A549 (cell line): Measurements from ENCODE around the gene TCF7L2.

ENCODE experiments used
- EP300 ChIP-seq, 2 experiments: fragments of >200 bp; sonication (Bioruptor Twin); formaldehyde crosslinking; IDR thresholded peaks; 2 replicates in 1 of 2; 3 replicates in 1 of 2; pipeline ENCODE4 v1.6.1; 2016 to 2017
- TF ChIP-seq, protein P1 (sequence below): fragments of >200 bp; sonication (Bioruptor Twin); formaldehyde crosslinking; IDR thresholded peaks from 3 replicates; pipeline ENCODE4 v1.5.1; 2016

GRCh38 chr10:113118882-113119281 is 168.8 kb downstream of the TCF7L2 start:
- TF ChIP-seq, protein P1, sequence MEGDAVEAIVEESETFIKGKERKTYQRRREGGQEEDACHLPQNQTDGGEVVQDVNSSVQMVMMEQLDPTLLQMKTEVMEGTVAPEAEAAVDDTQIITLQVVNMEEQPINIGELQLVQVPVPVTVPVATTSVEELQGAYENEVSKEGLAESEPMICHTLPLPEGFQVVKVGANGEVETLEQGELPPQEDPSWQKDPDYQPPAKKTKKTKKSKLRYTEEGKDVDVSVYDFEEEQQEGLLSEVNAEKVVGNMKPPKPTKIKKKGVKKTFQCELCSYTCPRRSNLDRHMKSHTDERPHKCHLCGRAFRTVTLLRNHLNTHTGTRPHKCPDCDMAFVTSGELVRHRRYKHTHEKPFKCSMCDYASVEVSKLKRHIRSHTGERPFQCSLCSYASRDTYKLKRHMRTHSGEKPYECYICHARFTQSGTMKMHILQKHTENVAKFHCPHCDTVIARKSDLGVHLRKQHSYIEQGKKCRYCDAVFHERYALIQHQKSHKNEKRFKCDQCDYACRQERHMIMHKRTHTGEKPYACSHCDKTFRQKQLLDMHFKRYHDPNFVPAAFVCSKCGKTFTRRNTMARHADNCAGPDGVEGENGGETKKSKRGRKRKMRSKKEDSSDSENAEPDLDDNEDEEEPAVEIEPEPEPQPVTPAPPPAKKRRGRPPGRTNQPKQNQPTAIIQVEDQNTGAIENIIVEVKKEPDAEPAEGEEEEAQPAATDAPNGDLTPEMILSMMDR: no peak
- TF ChIP-seq EP300 (IDR thresholded peaks at IDR 0.05): no peak
